Gastrocnemius medialis (tissue), 4 donors: ENCODE measurements around the gene ACIN1.

ENCODE experiments used
- CTCF ChIP-seq, 5 experiments: fragments of 450-650 bp in 3 of 5; fragments of 200-600 bp in 2 of 5; sonication (generic) in 2 of 5; IDR thresholded peaks in 4 of 5; conservative IDR thresholded peaks in 1 of 5; 1 replicate in 4 of 5; 2 replicates in 1 of 5; pipeline ENCODE4 v1.5.1; 2016 to 2019; ENCODE audit warnings: antibody characterized with exemption in 5 of 5, mild to moderate bottlenecking in 3 of 5, moderate library complexity in 3 of 5
- POLR2A ChIP-seq, 2 donors: fragments of 450-650 bp; IDR thresholded peaks; one replicate each; pipeline ENCODE4 v1.6.1; 2017; ENCODE audit warnings: antibody characterized with exemption in 2 of 2, mild to moderate bottlenecking in 2 of 2, moderate library complexity in 2 of 2

GRCh38 chr14:23033801-23034497 is 61.0 kb downstream of the ACIN1 start:
- TF ChIP-seq POLR2A (IDR thresholded peaks at IDR 0.05): no peak
- no peak for TF ChIP-seq CTCF (IDR thresholded peaks at IDR 0.05 in 4 of 5, conservative IDR thresholded peaks at IDR 0.05 in 1 of 5)
